ENCODE measurements around the gene MBD6. TPM values are rescaled to one million over a fixed set of nuclear protein-coding genes. Genes with fewer than 3 reads are reported as not detected.

MBD6 gene
- total and polyA plus RNA-seq, 2 experiments from 2014 or later = 2.1 to 13.0 TPM

GRCh38 chr12:57523706-57524614 is 1.3 kb downstream of the MBD6 start:
- Histone ChIP-seq H3K27me3 (replicated peaks; ENCODE audit: insufficient read depth) (no peaks in the 10 kb centered on the region), H3K4me3 (peak overlapping the region; percentile 93), H3K79me2 (ENCODE audit: insufficient read depth) (peaks cover 70% of the 10 kb centered on the region), H3K4me2 (ENCODE audit: unreplicated experiment) (peak overlapping the region; percentile 91), H2AFZ (no peak overlapping the region), H3K27ac (peak overlapping the region; percentile 79), H3K9ac (peak overlapping the region; percentile 88), H3K9me2 (ENCODE audit: insufficient read depth) (no peaks in the 10 kb centered on the region), H3K4me1 (ENCODE audit: insufficient read depth) (peaks cover 23% of the 10 kb centered on the region), H3K36me3 (ENCODE audit: low read depth) (peaks cover 27% of the 10 kb centered on the region), H3K9me3 (ENCODE audit: low read depth) (no peaks in the 10 kb centered on the region), H3F3A (ENCODE audit: insufficient read depth) (peaks cover 45% of the 10 kb centered on the region), H4K20me1 (ENCODE audit: insufficient read depth) (peaks cover 4% of the 10 kb centered on the region; the same call in 1 of the 2 replicates)
- WGBS, 2 experiments (ENCODE audit: low coverage in 1 of 2, low lambda C conversion rate in 2 of 2, missing lambda C conversion rate in 2 of 2) = 59% methylated on average over 14 of the region's 14 CpGs
- no peak for DNase-seq
- in situ Hi-C loops (cut with MboI) = no loop called here
- TF ChIP-seq EZH2phosphoT487 (IDR thresholded peaks at IDR 0.05; ENCODE audit: insufficient read depth, low read depth) = no peak
- no peak for TF ChIP-seq EZH2 (IDR thresholded peaks at IDR 0.05; ENCODE audit: insufficient read depth, poor library complexity, severe bottlenecking)

- Histone ChIP-seq H3K9me3 (ENCODE audit: low read depth) (no peaks in the 10 kb centered on the region), H3F3A (ENCODE audit: insufficient read depth) (peaks cover 41% of the 10 kb centered on the region), H3K79me2 (ENCODE audit: insufficient read depth) (peaks cover 62% of the 10 kb centered on the region), H3K9me2 (ENCODE audit: insufficient read depth) (no peaks in the 10 kb centered on the region), H3K9ac (peak overlapping the region; percentile 88), H3K4me3 (peak overlapping the region; percentile 93), H3K27ac (peak overlapping the region; percentile 79; the same call in 1 of the 2 replicates), H3K36me3 (ENCODE audit: low read depth) (peaks cover 26% of the 10 kb centered on the region), H3K4me2 (ENCODE audit: unreplicated experiment) (peak overlapping the region; percentile 91), H3K4me1 (ENCODE audit: insufficient read depth) (peaks cover 23% of the 10 kb centered on the region), H2AFZ (no peak overlapping the region), H4K20me1 (ENCODE audit: insufficient read depth) (no peaks in the 10 kb centered on the region), H3K27me3 (replicated peaks; ENCODE audit: insufficient read depth) (no peaks in the 10 kb centered on the region)
- in situ Hi-C loops (cut with MboI) = no loop called here
- WGBS, 2 experiments (ENCODE audit: low coverage in 1 of 2, low lambda C conversion rate in 2 of 2, missing lambda C conversion rate in 2 of 2) = 59 to 60% methylated on average over 11 of the region's 11 CpGs
- TF ChIP-seq EZH2phosphoT487 (IDR thresholded peaks at IDR 0.05; ENCODE audit: insufficient read depth, low read depth) (no peak), EZH2 (IDR thresholded peaks at IDR 0.05; ENCODE audit: insufficient read depth, poor library complexity, severe bottlenecking) (no peak)
- DNase-seq = no peak
Measured at GRCh38 chr12:57524814-57525614, 2.4 kb downstream of the MBD6 start.

DNA sequence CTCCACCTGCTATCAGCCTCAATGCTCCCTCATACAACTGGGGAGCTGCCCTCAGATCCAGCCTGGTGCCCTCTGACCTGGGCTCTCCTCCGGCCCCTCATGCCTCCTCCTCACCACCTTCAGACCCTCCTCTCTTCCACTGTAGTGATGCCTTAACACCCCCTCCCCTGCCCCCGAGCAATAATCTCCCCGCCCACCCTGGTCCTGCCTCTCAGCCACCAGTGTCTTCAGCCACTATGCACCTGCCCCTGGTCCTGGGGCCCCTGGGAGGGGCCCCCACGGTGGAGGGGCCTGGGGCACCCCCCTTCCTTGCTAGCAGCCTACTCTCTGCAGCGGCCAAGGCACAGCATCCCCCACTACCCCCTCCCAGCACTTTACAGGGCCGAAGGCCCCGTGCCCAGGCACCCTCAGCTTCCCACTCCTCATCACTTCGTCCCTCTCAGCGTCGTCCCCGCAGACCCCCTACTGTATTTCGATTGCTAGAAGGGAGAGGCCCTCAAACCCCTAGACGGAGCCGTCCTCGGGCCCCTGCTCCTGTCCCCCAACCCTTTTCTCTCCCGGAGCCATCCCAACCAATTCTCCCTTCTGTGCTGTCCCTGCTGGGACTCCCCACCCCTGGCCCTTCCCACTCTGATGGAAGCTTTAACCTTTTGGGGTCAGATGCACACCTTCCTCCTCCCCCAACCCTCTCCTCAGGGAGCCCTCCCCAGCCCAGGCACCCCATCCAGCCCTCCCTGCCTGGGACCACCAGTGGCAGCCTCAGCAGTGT is 3.2 kb downstream of the MBD6 start:
- Histone ChIP-seq H3K4me3 (no peak overlapping the region), H3F3A (ENCODE audit: insufficient read depth) (peaks cover 49% of the 10 kb centered on the region), H3K79me2 (ENCODE audit: insufficient read depth) (peaks cover 59% of the 10 kb centered on the region), H4K20me1 (ENCODE audit: insufficient read depth) (no peaks in the 10 kb centered on the region), H3K9me2 (ENCODE audit: insufficient read depth) (no peaks in the 10 kb centered on the region), H3K36me3 (ENCODE audit: low read depth) (peaks cover 33% of the 10 kb centered on the region), H2AFZ (no peak overlapping the region), H3K9ac (no peak overlapping the region), H3K27me3 (replicated peaks; ENCODE audit: insufficient read depth) (no peaks in the 10 kb centered on the region), H3K4me1 (ENCODE audit: insufficient read depth) (peaks cover 22% of the 10 kb centered on the region), H3K9me3 (ENCODE audit: low read depth) (no peaks in the 10 kb centered on the region), H3K4me2 (ENCODE audit: unreplicated experiment) (no peak overlapping the region), H3K27ac (no peak overlapping the region)
- TF ChIP-seq EZH2phosphoT487 (IDR thresholded peaks at IDR 0.05; ENCODE audit: insufficient read depth, low read depth) (no peak), EZH2 (IDR thresholded peaks at IDR 0.05; ENCODE audit: insufficient read depth, poor library complexity, severe bottlenecking) (no peak)
- in situ Hi-C loops (cut with MboI) = no loop called here
- no peak for DNase-seq
- WGBS, 2 experiments (ENCODE audit: low coverage in 1 of 2, low lambda C conversion rate in 2 of 2, missing lambda C conversion rate in 2 of 2) = 73 to 76% methylated on average over 13 to 16 of the region's 16 CpGs
